SK-N-MC (cell line): ENCODE data around the gene HNRNPR.

Experiments
- EZH2 ChIP-seq: fragments of 200-600 bp; sonication (generic); IDR thresholded peaks from one replicate; pipeline ENCODE4 v1.6.1; 2017; ENCODE audit warnings: antibody characterized with exemption
- FOXP2 ChIP-seq: optimal IDR thresholded peaks from 2 replicates; pipeline ENCODE3; 2011; ENCODE audit warnings: mild to moderate bottlenecking, moderate library complexity; ENCODE audit not compliant: insufficient read depth; ENCODE audit errors: extremely low read length, control extremely low read depth
- POLR2AphosphoS5 ChIP-seq: IDR thresholded peaks from 2 replicates; pipeline ENCODE4 v1.6.1; 2012; ENCODE audit warnings: mild to moderate bottlenecking, low read depth, low read length, borderline replicate concordance

DNA sequence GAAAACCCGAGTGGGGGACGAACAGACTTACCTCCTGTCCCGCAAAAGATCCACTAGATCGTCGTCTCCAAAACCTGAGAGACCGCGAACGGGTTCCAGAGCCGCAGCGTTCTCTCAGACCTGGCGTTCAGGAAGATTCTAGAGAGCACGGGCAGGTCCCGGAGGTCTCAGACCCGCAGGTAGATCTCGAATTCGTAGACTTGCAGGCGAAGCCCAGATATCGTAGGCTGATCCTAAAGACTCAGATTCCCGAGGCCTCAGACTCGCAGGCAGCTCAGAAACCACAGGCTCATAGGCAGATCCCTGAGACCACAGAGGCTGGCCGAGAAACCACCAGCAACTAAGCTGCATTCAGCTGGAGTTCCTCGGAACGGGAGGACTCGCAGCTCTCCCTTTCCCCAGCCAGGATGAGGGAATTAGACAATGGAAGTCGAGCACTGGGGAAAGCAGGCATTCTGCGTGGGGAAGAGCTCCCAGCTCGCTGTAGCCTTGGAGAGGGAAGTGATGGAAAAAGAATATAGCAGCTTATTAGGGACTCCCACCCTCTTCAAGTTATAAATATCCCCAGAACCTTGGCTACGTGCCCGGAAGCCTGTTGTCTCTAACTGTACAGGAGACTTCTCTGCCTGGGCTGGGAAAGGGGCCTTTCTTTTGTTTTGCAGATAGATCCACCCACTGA, 25.4 kb upstream of the HNRNPR start, which contains the start of gene ZNF436:
- TF ChIP-seq POLR2AphosphoS5 (peak; percentile 84), EZH2 (no peak), FOXP2 (no peak)
